Motor neuron (in vitro differentiated cells): ENCODE measurements around the gene TRPC5OS. TPM values are rescaled to one million over a fixed set of nuclear protein-coding genes. Genes with fewer than 3 reads are reported as not detected.

Source experiments
- ATAC-seq, 8 experiments: fragments of 200-7000 bp; cut with Tn5 transposase; replicated peaks in 6 of 8; 2 replicates each; pipeline ENCODE4 v1.8.0; 2021; ENCODE audit warnings: mild to moderate bottlenecking in 8 of 8, moderate library complexity in 8 of 8
- H3K27ac ChIP-seq, 2 donors: fragments of 250-450 bp; sonication (Bioruptor Pico); 2 replicates each; pipeline ENCODE4 v1.9.0; 2021; ENCODE audit warnings: antibody characterized with exemption in 2 of 2, mild to moderate bottlenecking in 2 of 2, moderate library complexity in 1 of 2
- H3K4me1 ChIP-seq, 2 donors: fragments of 250-450 bp; sonication (Bioruptor Pico); replicated peaks in 1 of 2; 2 replicates each; pipeline ENCODE4 v1.6.1; 2021; ENCODE audit warnings: antibody characterized with exemption in 2 of 2, mild to moderate bottlenecking in 2 of 2, moderate library complexity in 1 of 2
- H3K4me3 ChIP-seq, 5 donors: fragments of 250-450 bp; sonication (Bioruptor Pico); 2 replicates each; pipeline ENCODE4 v1.9.0; 2021; ENCODE audit warnings: antibody characterized with exemption in 5 of 5, mild to moderate bottlenecking in 5 of 5, moderate library complexity in 4 of 5
- WGBS, 10 experiments: fragments of 450-650 bp; shearing (Covaris generic); methylation state at CpG; one replicate each; pipeline ENCODE4 v1.0.0; 2022; 5-methylcytosine and 5-hydroxymethylcytosine counted together
- in situ Hi-C, 9 experiments: fragments of 400-800 bp; cut with MboI; loops; one replicate each; pipeline ENCODE4 v1.15.0; 2021; ENCODE audit warnings: low sequenced_read_pairs in 9 of 9, low pct_unique_long_range_greater_than_20kb in 2 of 9; ENCODE audit not compliant: unreplicated experiment in 9 of 9
- total RNA-seq, 8 experiments: library from RNA; unstranded; fragments of 300-600 nt; gene quantifications; 2 replicates each; pipeline versions ENCODE4 v1.2.3 to v1.2.4, GENCODE V29; 2022

TRPC5OS gene
- total RNA-seq, 8 experiments from 2014 or later, result 0.05 to 0.50 (median 0.19) TPM; not detected in 3

- H3K27ac ChIP-seq, result no peak overlapping the region
- no peak overlapping the region for H3K4me3 ChIP-seq
- peaks cover 0 to 3% of the 10 kb centered on the region in 2 donors for H3K4me1 ChIP-seq
- peak in 5 of 8 experiments; percentile 18 to 48 (median 32) for ATAC-seq
- 0 to 60% (median 0%) methylated on average over 1 to 4 of the region's 5 CpGs; no CpG with 5 or more reads in 5 of the 10 experiments for WGBS, 10 experiments
- in situ Hi-C loops, result loop anchor here in 1 of 9 experiments (25.0 kb wide), 1 partner anchor 768 kb away; no protein-coding TSS in a partner anchor
These were observed 7.0 kb upstream of the TRPC5OS start for GRCh38 chrX:111868726-111869638.

- Histone ChIP-seq H3K4me3 (no peak overlapping the region), H3K4me1 (peaks cover 0 to 3% of the 10 kb centered on the region in 2 donors), H3K27ac (no peak overlapping the region)
- in situ Hi-C loops, result loop anchor here in 1 of 9 experiments (25.0 kb wide), 1 partner anchor 768 kb away; no protein-coding TSS in a partner anchor
- 10% methylated on average over 1 of the region's 1 CpG; no CpG with 5 or more reads in 9 of the 10 experiments for WGBS, 10 experiments
- ATAC-seq, result peak; percentile 71 to 94 (median 80)
These were observed 6.3 kb upstream of the TRPC5OS start for GRCh38 chrX:111869639-111870034.

- H3K4me1 ChIP-seq, result no peaks in the 10 kb centered on the region
- in situ Hi-C loops, result loop anchor here in 1 of 9 experiments (25.0 kb wide), 1 partner anchor 763 kb away; no protein-coding TSS in a partner anchor
- no peak for ATAC-seq
- H3K4me3 ChIP-seq, result no peak overlapping the region
- 63 to 80% methylated on average over 1 to 3 of the region's 3 CpGs; no CpG with 5 or more reads in 8 of the 10 experiments for WGBS, 10 experiments
- no peak overlapping the region for H3K27ac ChIP-seq
These were observed 1.7 kb upstream of the TRPC5OS start for GRCh38 chrX:111874241-111874640.

GRCh38 chrX:111876646-111877045, 665 bp downstream of the TRPC5OS start:
- no peaks in the 10 kb centered on the region for H3K4me1 ChIP-seq
- 0 to 100% (median 63%) methylated on average over 1 to 3 of the region's 3 CpGs; no CpG with 5 or more reads in 4 of the 10 experiments for WGBS, 10 experiments
- no peak overlapping the region for H3K4me3 ChIP-seq
- in situ Hi-C loops, result no loop called here
- ATAC-seq, result no peak
- H3K27ac ChIP-seq, result no peak overlapping the region

- Histone ChIP-seq H3K4me3 (no peak overlapping the region), H3K27ac (no peak overlapping the region), H3K4me1 (no peaks in the 10 kb centered on the region)
- in situ Hi-C loops, result no loop called here
- no peak for ATAC-seq
- 0 to 81% (median 38%) methylated on average over 1 to 3 of the region's 3 CpGs; no CpG with 5 or more reads in 3 of the 10 experiments for WGBS, 10 experiments
These were observed 1.7 kb downstream of the TRPC5OS start for GRCh38 chrX:111877681-111878080.

- H3K4me1 ChIP-seq, result no peaks in the 10 kb centered on the region
- in situ Hi-C loops, result no loop called here
- 0 to 100% (median 40%) methylated on average over 1 of the region's 1 CpG; no CpG with 5 or more reads in 6 of the 10 experiments for WGBS, 10 experiments
- H3K4me3 ChIP-seq, result no peak overlapping the region
- no peak for ATAC-seq
- H3K27ac ChIP-seq, result no peak overlapping the region
These were observed 4.8 kb downstream of the TRPC5OS start for GRCh38 chrX:111880735-111881134.

GRCh38 chrX:111881715-111882114, 5.7 kb downstream of the TRPC5OS start:
- in situ Hi-C loops, result no loop called here
- 0 to 80% (median 63%) methylated on average over 1 to 3 of the region's 3 CpGs; no CpG with 5 or more reads in 6 of the 10 experiments for WGBS, 10 experiments

GRCh38 chrX:111886678-111887077, 10.7 kb downstream of the TRPC5OS start:
- in situ Hi-C loops, result no loop called here
- Histone ChIP-seq H3K27ac (no peak overlapping the region), H3K4me3 (no peak overlapping the region), H3K4me1 (no peaks in the 10 kb centered on the region)
- no peak for ATAC-seq
- 72% methylated on average over 2 of the region's 2 CpGs; no CpG with 5 or more reads in 9 of the 10 experiments for WGBS, 10 experiments

More at GRCh38 chrX:111881715-111882114, 5.7 kb downstream of the TRPC5OS start:
- no peak overlapping the region for H3K27ac ChIP-seq
- no peak overlapping the region for H3K4me3 ChIP-seq
- H3K4me1 ChIP-seq, result no peaks in the 10 kb centered on the region
- ATAC-seq, result no peak

GRCh38 chrX:111888600-111888999, 12.6 kb downstream of the TRPC5OS start:
- H3K27ac ChIP-seq, result no peak overlapping the region
- in situ Hi-C loops, result no loop called here
- no peak overlapping the region for H3K4me3 ChIP-seq
- 0 to 100% (median 25%) methylated on average over 1 to 3 of the region's 3 CpGs; no CpG with 5 or more reads in 3 of the 10 experiments for WGBS, 10 experiments
- no peaks in the 10 kb centered on the region for H3K4me1 ChIP-seq
- ATAC-seq, result no peak

- H3K4me3 ChIP-seq, result no peak overlapping the region
- H3K4me1 ChIP-seq, result no peaks in the 10 kb centered on the region
- 0 to 58% methylated on average over 1 to 2 of the region's 2 CpGs; no CpG with 5 or more reads in 8 of the 10 experiments for WGBS, 10 experiments
- no peak for ATAC-seq
- no peak overlapping the region for H3K27ac ChIP-seq
- in situ Hi-C loops, result no loop called here
These were observed 16.4 kb downstream of the TRPC5OS start for GRCh38 chrX:111892375-111892774.

GRCh38 chrX:111896148-111896547, 20.2 kb downstream of the TRPC5OS start:
- no peak for ATAC-seq
- Histone ChIP-seq H3K27ac (no peak overlapping the region), H3K4me1 (no peaks in the 10 kb centered on the region), H3K4me3 (no peak overlapping the region)
- 0 to 100% (median 58%) methylated on average over 1 to 7 of the region's 7 CpGs; no CpG with 5 or more reads in 5 of the 10 experiments for WGBS, 10 experiments
- in situ Hi-C loops, result no loop called here

GRCh38 chrX:111914398-111915090, 38.6 kb downstream of the TRPC5OS start:
- H3K4me1 ChIP-seq, result peaks cover 0 to 4% of the 10 kb centered on the region in 2 donors
- WGBS, 10 experiments, result 0 to 100% (median 56%) methylated on average over 1 to 7 of the region's 7 CpGs; no CpG with 5 or more reads in 3 of the 10 experiments
- H3K4me3 ChIP-seq, result no peak overlapping the region
- in situ Hi-C loops, result loop anchor here in 1 of 9 experiments (25.0 kb wide), 1 partner anchor 102 kb away; no protein-coding TSS in a partner anchor
- peak in 5 of 8 experiments; percentile 24 to 89 (median 77) for ATAC-seq
- H3K27ac ChIP-seq, result no peak overlapping the region

- no peak overlapping the region for H3K27ac ChIP-seq
- no peak for ATAC-seq
- H3K4me1 ChIP-seq, result peaks cover 0 to 4% of the 10 kb centered on the region in 2 donors
- in situ Hi-C loops, result loop anchor here in 1 of 9 experiments (25.0 kb wide), 1 partner anchor 105 kb away; no protein-coding TSS in a partner anchor
- no peak overlapping the region for H3K4me3 ChIP-seq
These were observed 41.6 kb downstream of the TRPC5OS start for GRCh38 chrX:111917591-111917990.
